ENCODE data around the gene CANT1.

CANT1 gene

DNA sequence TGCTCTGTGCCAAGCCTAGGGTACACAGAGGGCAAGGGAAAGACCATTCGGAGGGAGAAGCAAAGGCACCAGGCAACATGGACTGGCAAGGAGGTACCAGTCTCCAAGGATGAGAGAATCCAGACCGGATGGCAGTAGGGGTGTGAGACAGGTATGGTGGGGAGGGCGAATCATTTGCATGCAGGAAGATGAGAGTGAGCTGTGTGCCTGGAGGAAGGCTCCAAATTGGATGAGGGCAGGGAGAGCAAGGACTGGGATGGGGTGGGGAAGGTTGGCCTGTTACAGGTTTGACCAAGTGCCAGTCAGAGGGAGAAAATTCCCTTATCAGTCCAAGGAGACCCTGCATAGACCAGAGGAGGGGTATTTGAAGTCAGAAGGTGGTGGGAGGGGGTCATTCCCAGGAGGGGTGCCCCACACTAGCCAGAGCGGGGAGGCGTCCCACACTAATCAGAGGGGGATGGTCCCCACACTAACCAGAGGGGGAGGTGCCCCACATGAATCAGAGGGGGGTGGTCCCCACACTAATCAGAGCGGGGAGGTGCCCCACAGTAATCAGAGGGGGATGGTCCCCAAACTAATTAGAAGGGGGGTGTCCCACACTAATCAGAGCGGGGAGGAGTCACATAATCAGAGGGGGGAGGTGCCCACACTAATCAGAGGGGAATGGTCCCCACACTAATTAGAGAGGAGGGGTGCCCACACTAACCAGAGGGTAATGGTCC is 737 bp downstream of the CANT1 start:
- no peak for DNase-seq (ENCODE audit: low read depth in 2 of 2)

GRCh38 chr17:79007504-79008381 is 1.8 kb downstream of the CANT1 start:
- DNase-seq (ENCODE audit: low read depth in 2 of 2) = no peak

- no peak for DNase-seq (ENCODE audit: low read depth in 2 of 2)
These were observed 2.6 kb downstream of the CANT1 start for GRCh38 chr17:79006794-79007503.

DNA sequence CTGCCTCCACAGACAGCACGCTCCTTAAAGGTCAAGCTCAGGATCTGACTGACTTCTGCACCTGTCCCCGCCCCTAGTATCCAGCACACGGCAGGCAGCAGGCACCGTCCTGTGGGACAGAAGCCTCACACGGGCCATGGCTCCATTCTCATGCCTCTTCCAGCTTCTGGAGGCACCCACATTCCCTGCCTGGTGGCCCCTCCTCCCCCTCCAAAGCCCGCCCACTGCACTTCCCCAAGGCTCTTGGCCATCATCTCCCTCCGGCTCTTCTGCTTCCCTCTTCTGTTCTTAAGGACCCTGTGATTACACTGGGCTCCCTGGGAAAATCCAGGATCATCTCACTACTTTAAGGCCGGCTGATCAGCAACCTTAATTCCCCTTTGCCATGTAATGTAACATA is 3.5 kb downstream of the CANT1 start:
- no peak for DNase-seq (ENCODE audit: low read depth in 2 of 2)

GRCh38 chr17:79005063-79005861 is 4.3 kb downstream of the CANT1 start:
- DNase-seq (ENCODE audit: low read depth in 2 of 2) = no peak

DNA sequence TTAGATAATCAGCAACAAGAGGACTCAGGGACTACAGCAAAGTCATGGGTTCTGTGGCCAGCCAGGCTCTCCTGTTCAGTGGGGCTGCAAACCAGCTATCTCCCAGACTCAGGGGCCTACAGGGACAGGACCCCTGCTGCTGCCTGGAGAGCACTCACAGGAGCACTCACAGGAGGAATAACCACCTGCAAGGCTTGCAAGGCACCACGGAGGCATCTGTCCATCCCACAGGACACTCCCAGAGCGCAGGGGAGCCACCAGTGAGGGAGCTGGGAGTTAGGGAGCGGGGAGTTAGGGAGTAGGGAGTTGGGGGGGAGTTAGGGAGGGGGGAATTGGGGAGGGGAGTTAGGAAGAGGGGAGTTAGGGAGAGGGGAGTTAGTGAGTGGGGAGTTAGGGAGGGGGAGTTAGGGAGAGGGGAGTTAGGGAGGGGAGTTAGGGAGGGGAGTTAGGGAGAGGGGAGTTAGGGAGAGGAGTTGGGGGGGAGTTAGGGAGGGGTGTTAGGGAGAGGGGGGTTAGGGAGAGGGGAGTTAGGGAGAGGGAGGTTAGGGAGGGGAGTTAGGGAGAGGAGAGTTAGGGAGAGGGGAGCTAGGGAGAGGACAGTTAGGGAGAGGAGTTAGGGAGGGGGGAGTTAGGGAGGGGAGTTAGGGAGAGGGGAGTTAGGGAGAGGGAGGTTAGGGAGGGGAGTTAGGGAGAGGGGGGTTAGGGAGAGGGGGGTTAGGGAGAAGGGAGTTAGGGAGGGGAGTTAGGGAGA is 5.7 kb downstream of the CANT1 start:
- no peak for DNase-seq (ENCODE audit: low read depth in 2 of 2)

DNA sequence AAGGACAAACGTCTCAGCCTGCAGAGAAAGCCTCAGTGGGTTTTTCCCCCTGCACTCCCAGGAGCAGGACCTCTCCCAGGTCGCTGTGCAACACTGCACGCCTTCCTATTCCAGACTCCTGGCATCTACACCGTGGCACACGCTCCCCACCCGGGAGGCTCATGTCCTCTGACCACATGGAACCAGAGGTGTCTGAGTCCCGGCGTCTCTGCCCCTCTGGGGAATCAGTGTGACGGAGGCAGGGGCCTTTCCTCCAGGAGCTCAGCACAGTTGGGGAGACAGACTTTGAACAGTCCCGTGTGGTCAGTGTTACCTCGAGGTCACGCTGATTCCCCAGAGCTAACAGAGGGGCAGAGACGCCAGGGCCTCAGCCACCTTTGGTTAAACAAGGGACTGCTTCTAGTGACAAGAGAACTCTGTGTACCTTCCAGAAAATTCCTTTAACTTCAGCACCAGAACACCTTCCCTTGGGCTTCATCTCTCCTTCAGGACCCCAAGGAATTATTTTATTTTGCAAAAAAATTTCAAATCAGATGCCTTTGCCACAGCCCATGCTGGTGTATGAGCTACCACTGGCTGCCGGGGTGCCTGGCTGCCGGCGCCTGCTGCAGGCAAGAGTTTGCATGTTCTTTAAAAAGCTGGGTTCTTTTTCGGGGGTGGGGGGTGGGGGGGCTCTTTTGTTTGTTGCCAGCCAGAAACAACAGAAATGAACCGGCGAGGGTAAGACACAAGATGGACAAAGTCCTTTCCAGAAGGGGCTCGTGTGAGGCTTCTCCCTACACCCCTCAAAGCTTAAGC is 6.6 kb downstream of the CANT1 start:
- no peak for DNase-seq (ENCODE audit: low read depth in 2 of 2)

DNA sequence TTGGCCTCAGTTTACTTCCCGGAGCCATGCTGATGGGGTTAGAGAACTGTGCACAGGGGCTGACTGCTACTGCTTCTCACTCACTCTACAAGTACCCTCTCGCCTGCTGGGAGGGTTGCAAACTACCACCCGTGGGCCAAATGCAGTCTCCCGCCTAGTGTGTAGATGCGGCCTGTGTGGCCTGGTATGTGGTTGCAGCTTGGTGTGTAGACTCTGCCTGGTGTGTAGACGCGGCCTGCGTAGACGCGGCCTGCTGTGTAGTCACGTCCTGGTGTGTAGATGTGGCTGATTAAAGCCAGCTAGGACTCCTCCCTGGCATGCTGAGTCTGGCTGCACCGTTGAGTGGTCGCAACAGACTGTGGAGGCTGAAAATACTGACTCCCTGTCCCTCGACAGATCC is 7.3 kb downstream of the CANT1 start:
- no peak for DNase-seq (ENCODE audit: low read depth in 2 of 2)

GRCh38 chr17:79001190-79002020 is 8.2 kb downstream of the CANT1 start:
- no peak for DNase-seq (ENCODE audit: low read depth in 2 of 2)

DNA sequence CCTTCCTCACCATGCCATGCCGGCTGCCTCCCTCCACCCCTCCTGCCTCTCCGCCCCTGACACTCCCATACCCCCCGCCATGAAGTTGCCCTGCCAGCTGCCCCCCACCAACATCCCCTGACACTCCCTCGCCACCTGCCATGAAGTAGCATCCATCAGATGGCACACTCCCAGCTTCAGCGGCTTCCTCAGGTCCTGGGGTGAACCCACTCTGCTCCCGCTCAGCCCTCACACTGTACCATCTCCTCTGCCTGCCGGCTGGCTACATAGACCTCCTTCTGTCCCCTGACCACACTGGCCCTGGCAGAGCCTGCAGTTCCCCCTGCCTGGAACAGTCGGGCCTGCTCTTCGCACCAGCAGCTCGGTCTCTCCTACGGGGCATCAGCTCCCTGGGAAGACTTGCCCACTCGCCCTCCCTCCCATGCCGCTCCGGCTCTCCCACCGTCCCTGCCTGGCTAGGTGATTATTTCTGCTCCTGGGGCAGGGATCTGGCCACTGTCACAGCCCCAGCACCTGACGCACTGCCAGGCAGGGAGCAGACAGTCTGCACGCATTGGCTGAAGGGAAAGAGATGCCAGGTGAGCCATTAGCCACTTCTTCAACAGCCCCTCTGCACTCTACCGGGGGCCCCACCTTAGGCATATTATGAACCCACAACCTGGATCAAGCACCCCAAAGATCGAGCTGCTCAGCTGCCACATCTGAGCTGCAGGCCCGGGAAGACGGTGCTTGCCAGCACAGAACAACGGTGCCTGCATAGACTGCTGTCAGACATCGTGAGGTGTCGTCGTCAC is 9.0 kb downstream of the CANT1 start:
- DNase-seq (ENCODE audit: low read depth in 2 of 2) = no peak

DNA sequence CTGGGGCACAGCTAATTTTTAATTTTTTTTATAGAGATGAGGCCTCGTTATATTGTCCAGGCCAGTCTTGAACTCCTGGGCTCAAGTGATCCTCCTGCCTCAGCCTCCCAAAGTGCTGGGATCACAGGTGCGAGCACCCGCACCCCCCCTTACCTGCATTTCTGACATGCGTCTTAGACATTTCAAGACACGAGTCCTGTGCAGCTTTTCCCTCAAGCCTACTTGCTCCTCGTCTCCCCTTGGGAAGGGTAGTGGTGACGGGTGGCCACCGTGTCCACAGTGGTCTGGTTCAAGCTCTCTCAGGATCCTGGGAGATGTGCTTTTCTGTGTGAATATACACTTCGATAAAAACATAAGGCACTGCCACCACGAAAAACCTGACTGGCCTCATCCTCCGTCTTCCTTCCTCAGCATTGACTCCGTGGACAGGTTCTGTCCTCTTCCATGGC is 9.6 kb downstream of the CANT1 start:
- no peak for DNase-seq (ENCODE audit: low read depth in 2 of 2)

- DNase-seq (ENCODE audit: low read depth in 2 of 2) = no peak
These were observed 10.4 kb downstream of the CANT1 start for GRCh38 chr17:78999056-78999768.

DNA sequence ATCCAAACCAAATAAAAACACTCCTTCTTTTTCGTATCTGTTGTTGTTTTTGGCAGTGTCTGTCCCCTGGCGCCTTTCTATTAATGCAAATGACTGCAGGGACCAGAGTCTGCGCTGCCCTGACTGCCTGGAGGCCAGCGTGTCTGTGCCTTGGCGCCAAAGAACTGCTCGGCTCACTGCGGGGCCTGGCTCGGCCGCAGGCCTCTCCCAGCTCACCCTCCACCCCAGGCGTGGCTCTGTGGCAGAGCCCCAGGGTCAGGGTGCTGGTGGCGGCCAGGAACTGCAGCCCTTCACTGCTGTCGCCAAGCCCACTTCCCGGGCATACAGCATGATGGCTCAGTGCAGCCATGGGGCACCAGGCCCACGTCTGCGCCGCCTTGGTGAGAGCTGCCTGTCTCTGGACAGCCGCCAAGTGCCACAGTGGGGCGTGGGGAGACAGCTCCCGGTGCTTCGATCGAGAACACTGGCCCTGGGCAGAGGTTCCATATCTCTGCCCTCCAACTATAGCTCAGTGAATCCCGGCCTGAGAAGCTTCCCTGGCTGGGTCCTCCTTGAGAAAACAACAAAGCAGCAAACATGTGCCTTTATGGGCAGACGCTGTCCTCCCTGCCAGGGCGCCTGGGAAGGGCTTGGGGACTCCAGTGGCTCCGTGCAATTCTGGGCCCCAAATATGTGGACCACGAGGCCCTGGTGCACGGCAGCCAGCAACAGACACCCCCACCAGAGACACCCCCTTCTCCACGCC is 11.1 kb downstream of the CANT1 start:
- no peak for DNase-seq (ENCODE audit: low read depth in 2 of 2)

GRCh38 chr17:78997881-78998280 is 11.7 kb downstream of the CANT1 start:
- no peak for DNase-seq (ENCODE audit: low read depth in 2 of 2)

DNA sequence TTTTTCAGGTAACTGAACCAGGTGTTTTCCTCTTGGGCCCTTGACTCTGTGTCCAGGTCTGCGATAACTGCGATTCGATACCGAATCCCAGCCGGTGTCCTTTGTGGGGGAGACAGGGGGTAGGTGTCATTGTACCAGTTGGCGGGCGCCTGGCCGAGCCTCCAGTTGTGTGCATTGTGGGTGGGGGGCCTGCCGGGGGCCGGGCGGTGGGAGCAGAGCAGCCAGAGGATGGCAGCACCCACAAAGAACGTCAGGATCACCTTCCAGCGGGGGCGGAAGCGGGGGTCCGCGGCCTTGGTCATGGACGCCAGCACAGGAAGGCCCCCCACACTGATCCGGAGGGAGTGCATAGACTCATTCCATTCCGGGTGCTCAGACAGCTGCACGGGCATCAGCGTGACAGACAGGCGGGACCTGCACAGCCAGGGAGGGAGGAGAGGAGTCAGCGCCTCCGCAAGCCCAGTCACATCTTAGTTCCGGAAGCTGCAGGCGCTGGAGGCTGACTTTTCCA is 12.3 kb downstream of the CANT1 start:
- DNase-seq (ENCODE audit: low read depth in 2 of 2) = no peak

DNA sequence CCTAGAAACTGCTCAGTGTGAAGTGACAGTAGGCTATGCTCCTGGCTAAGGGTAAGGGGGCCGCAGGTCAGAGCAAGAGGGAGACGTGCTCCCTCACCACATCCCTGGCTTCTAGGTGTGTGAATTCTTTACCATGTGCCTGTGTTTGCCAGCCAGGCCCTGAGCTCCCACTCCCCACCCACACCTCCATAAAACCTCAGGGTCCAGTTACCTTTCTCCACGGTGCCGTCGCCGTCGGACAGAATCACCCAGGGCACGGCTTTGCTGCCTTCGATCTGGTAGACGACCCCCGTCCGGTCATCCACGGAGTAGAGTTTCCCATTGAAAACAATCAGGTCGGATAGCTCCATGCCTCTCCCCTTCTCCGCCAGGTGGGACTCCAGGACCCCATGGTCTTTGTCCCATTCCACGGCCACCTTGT is 12.8 kb downstream of the CANT1 start:
- no peak for DNase-seq (ENCODE audit: low read depth in 2 of 2)
